ENCODE measurements around the gene ZNF441. TPM values are rescaled to one million over a fixed set of nuclear protein-coding genes. Genes with fewer than 3 reads are reported as not detected.

ZNF441 gene
- total and polyA plus RNA-seq, 7 donors, result 0.92 to 10.5 (median 8.4) TPM

- Histone ChIP-seq H3K9me3 (no peaks in the 10 kb centered on the region), H3K27ac (peak within 1 kb of the TSS; percentile 82 to 88 (median 86)), H3K4me1 (peaks cover 0 to 20% (median 13%) of the 10 kb centered on the region in 4 donors), H3K27me3 (no peaks in the 10 kb centered on the region), H3K36me3 (no peaks in the 10 kb centered on the region), H3K4me3 (peak within 1 kb of the TSS; percentile 59 to 74 (median 69))
- WGBS, 2 donors, result 0 to 1% methylated on average over 56 of the region's 56 CpGs
- TF ChIP-seq POLR2AphosphoS5 (IDR thresholded peaks at IDR 0.05) (peak; percentile 70 to 93 (median 84)), POLR2A (IDR thresholded peaks at IDR 0.05) (peak; percentile 46 to 65), EP300 (IDR thresholded peaks at IDR 0.05) (no peak), CTCF (IDR thresholded peaks at IDR 0.05) (peak in 1 of 4 experiments; percentile 26)
- peak; percentile 95 for DNase-seq
- intact Hi-C loops (cut with DNase I), result loop anchor here (1.0 to 5.0 kb wide), 3 partner anchors 16 to 264 kb away; partner anchors contain the start of genes ZNF440 and ZNF844
Observed at GRCh38 chr19:11798391-11799330, 31.9 kb downstream of the ZNF441 start, which contains the start of gene ZNF491. Gene ZNF491 (plus strand): TSS chr19:11798523. CDS start chr19:11805954, 7,431 bp downstream.

- DNase-seq, result no peak
- no peak overlapping the region for H3K4me3 ChIP-seq
- H3K9me3 ChIP-seq, result peaks cover 4 to 23% (median 12%) of the 10 kb centered on the region in 4 donors
- TF ChIP-seq CTCF (IDR thresholded peaks at IDR 0.05) (no peak), POLR2AphosphoS5 (IDR thresholded peaks at IDR 0.05) (no peak), EP300 (IDR thresholded peaks at IDR 0.05) (no peak), POLR2A (IDR thresholded peaks at IDR 0.05) (no peak)
- intact Hi-C loops (cut with DNase I), result no loop called here
- H3K4me1 ChIP-seq, result no peaks in the 10 kb centered on the region
- H3K36me3 ChIP-seq, result peaks cover 7 to 28% (median 13%) of the 10 kb centered on the region in 4 donors
- WGBS, 2 donors, result 94 to 96% methylated on average over 11 of the region's 11 CpGs
- no peak overlapping the region for H3K27ac ChIP-seq
- H3K27me3 ChIP-seq, result no peaks in the 10 kb centered on the region
Observed at GRCh38 chr19:11806354-11807098, 39.7 kb downstream of the ZNF441 start.

- Histone ChIP-seq H3K4me3 (no peak overlapping the region), H3K36me3 (peaks cover 7 to 28% (median 13%) of the 10 kb centered on the region in 4 donors), H3K4me1 (no peaks in the 10 kb centered on the region), H3K27ac (no peak overlapping the region), H3K9me3 (peaks cover 4 to 23% (median 12%) of the 10 kb centered on the region in 4 donors), H3K27me3 (no peaks in the 10 kb centered on the region)
- no peak for TF ChIP-seq EP300 (IDR thresholded peaks at IDR 0.05)
- TF ChIP-seq POLR2AphosphoS5 (IDR thresholded peaks at IDR 0.05), result no peak
- no peak for TF ChIP-seq CTCF (IDR thresholded peaks at IDR 0.05)
- no peak for TF ChIP-seq POLR2A (IDR thresholded peaks at IDR 0.05)
- intact Hi-C loops (cut with DNase I), result no loop called here
- DNase-seq, result no peak
- 92 to 95% methylated on average over 2 of the region's 2 CpGs for WGBS, 2 donors
Observed at GRCh38 chr19:11807099-11807380, 40.2 kb downstream of the ZNF441 start.

GRCh38 chr19:11813703-11814028 is 46.9 kb downstream of the ZNF441 start:
- Histone ChIP-seq H3K4me3 (peak overlapping the region; percentile 63 to 95 (median 89)), H3K4me1 (peaks cover 0 to 20% (median 16%) of the 10 kb centered on the region in 4 donors), H3K27ac (peak overlapping the region; percentile 86 to 96 (median 94)), H3K36me3 (peaks cover 0 to 7% (median 0%) of the 10 kb centered on the region in 4 donors), H3K9me3 (no peaks in the 10 kb centered on the region), H3K27me3 (no peaks in the 10 kb centered on the region)
- TF ChIP-seq POLR2A (IDR thresholded peaks at IDR 0.05) (no peak), EP300 (IDR thresholded peaks at IDR 0.05) (no peak), CTCF (IDR thresholded peaks at IDR 0.05) (no peak), POLR2AphosphoS5 (IDR thresholded peaks at IDR 0.05) (no peak)
- 2 to 3% methylated on average over 6 of the region's 6 CpGs for WGBS, 2 donors
- intact Hi-C loops (cut with DNase I), result loop anchor here (1.0 kb wide), 1 partner anchor 15 kb away; the partner anchor contains the start of gene ZNF491
- no peak for DNase-seq

All from sigmoid colon (tissue), 7 donors.